GM21447 (cell line): ENCODE data around the gene CACNA2D2.
"Not testable (repeated sequence)": the region's sequence is repeated elsewhere in the genome, so short reads cannot be mapped to it uniquely, and the experiment has no call there.

Source experiments
- ATAC-seq: cut with Tn5 transposase; IDR thresholded peaks from one replicate; pipeline ENCODE4 v1.9.1; 2021; ENCODE audit not compliant: unreplicated experiment

CACNA2D2 gene

DNA sequence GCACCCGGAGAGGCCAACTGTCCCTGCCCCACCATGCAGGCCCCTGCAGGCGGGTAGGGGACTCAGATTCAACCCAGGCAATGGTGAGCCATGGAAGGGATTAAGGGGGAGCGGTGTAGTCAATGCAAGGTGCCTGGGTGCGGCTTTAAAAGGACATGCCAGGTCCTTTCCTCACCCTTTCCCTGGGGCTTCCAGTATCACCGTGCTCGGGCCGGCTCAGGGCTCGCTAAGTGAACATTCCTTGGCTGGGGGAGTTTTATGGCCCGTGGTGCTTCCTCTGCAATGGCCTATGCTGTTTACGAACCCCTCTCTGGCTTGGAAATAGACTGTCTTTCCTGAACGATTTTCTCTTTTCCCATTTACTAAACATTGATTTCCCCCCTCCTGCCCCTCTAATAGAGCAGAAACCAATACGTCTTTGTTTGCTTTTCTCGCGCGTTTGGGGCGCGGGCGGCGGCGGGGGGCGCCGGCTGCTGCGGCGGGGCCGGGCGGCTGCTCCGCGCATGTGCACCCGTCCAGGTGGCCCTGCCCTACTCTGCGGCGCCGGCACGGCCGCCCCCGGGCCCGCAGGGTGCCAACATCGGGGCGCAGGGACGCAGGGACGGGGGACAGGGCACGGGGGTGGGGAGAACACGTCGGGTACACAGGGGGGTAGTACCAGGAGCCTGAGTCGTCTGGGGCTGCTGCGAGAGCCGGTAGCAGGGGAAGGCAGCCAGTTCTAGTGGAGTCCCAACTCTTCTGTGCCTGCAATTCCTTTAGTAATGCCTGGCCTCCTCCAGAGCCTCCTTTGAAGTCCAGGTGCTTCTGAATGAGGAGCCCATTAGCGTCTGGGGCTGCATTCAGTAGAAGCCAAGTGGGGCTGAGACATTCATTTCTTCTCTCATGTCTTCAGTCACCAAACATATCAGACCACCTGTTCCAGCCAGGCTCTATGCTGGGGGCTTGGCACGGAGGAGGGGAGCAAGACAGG lies 26.9 kb upstream of the CACNA2D2 start:
- no peak for ATAC-seq

GRCh38 chr3:50525987-50526386 lies 22.6 kb upstream of the CACNA2D2 start:
- ATAC-seq = no peak

DNA sequence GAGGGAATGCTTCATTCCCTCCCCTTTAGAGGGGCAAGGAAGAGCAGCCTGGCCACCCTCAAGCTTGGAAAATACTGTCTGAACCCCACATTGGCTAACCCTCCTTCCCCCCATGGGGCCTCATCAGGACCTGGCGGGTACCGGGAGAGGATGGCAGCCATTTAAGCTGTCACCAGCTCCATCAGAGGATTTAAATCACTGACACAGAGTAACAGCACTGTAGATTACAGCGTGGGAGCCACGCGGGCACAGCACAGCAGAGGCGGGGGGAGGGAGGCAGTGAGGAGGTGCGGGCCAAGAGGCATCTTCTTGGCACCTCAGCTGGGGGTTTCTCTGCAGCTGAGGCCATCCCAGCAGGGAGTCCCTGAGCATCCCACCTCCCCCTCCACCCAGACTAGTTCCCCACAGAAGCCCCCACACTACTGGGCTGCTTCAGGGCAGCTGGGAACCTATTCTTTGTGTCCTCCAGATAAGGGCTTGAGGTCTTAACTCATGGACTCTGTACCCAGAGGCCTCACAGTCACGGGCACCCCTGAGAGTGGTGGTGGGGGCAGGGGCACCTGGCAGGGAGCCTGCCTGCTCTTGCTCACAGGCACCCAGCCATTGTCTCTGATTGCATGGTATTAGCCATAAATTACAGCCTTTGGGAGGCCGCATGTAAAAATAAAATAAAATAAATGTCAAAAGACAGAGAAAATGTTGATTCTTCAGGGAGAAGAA lies 21.9 kb upstream of the CACNA2D2 start:
- no peak for ATAC-seq

DNA sequence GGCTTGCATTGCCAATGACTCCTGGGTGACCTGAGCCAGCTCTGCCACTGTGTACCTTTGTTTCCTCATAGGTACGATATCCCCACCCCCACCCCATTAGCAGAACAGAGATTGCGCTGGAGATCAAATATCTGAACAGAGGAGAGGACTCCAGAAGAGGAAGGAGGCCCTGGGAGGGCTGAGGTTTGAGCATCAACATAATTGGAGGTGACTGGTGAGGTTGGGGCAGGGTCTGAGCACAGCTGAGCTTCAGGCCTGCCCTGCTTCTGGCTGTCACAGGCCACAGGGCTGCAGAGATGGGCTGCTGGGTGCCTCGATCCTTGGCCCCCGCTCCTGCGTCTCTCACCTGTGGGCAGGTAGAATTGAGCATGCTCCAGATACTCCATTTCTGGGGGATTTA lies 21.3 kb upstream of the CACNA2D2 start:
- no peak for ATAC-seq

DNA sequence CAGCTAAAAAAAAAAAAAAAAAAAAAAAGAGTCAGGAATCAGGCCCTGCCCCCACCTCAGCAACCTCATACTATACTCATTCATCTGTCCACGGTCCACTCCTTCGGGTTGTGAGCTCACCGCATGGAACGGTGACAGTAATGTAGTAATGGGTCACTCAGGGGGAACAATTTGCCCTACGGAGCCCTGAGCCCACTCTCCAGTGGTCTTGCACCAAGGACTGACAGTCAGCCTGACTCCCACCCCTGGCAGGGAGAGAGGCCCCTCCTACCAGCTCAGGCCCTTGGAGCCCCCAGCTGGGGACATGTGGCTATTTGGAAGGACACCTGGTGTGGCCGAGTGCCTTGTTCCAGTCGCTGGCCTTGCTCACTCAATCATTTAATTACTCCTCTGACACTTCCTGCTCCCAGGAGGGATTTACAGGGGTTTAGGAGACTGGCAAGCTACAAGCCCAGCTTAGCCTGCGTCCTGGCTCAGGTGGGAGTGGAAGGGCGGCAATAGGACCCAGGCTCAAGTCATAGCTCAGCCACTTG lies 19.9 kb upstream of the CACNA2D2 start:
- ATAC-seq = no peak

- no peak for ATAC-seq
These were observed 18.1 kb upstream of the CACNA2D2 start for GRCh38 chr3:50521572-50521971.

DNA sequence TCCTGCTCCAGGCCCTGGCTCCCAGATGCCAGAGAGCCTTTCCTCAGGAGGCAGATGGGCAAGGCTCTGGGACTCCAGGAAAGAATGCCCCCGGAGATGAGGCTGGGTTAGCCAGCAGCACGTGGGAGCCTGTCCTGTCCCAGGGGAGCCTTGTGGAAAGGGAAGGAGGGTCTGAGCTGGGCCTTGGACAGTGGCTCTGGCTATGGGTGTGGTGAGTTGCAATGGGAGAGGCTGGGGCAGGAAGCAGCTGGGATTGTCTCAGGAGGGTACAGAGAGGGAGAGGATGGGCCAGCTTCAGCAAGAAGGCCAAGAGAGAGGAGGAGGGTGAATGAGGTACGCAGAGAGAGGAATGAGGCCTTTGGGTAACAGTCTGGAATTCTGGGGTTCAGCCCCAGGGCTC lies 17.4 kb upstream of the CACNA2D2 start:
- no peak for ATAC-seq

DNA sequence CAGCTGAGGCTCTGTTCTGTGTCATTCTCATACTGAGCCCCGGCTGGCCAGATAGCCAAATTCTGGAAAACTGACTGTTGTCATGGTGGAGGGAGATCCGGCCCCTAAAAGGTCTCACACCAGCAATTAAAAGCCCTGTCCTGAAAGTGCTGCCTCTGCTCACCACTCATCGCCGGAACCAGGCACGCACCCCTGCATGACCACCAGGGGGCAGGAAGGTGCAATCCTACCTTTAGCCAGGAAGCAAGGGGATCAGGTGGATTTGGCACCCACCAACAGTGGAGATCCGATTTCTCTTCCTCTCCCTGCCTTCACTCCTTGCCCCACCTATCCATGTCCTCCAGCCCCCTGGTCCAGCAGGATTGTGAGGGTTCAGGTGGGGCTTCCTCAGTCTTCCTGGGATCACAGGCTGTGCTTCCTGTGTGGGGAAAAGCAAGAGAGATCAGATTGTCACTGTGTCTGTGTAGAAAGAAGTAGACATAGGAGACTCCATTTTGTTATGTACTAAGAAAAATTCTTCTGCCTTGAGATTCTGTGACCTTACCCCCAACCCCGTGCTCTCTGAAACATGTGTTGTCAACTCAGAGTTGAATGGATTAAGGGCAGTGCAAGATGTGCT lies 16.1 kb upstream of the CACNA2D2 start:
- no peak for ATAC-seq

- no peak for ATAC-seq
These were observed 15.0 kb upstream of the CACNA2D2 start for GRCh38 chr3:50518436-50518835.

- ATAC-seq = no peak
These were observed 14.3 kb upstream of the CACNA2D2 start for GRCh38 chr3:50517721-50518206.

DNA sequence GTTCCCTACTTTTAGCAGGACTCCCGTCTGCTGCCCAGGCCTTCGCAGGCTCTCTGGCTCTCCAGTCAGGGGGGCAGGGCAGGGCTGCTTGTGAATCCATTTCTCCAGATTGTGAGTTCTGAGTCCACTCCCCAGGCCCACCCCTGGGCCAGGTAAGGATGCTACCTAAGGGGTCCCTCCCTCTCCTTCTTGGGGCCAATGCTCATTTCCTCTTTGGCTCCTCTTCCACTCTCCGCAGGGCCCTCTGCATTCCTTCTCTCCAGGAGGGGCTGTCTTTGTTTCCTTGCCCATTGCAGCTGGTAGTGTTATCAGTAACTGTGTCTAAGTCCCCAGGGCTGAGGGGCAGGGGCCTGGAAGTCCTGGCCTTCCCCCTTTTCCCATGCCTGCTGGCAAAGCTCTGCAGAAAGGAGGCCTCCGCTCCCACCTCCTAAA lies 13.0 kb upstream of the CACNA2D2 start:
- no peak for ATAC-seq

DNA sequence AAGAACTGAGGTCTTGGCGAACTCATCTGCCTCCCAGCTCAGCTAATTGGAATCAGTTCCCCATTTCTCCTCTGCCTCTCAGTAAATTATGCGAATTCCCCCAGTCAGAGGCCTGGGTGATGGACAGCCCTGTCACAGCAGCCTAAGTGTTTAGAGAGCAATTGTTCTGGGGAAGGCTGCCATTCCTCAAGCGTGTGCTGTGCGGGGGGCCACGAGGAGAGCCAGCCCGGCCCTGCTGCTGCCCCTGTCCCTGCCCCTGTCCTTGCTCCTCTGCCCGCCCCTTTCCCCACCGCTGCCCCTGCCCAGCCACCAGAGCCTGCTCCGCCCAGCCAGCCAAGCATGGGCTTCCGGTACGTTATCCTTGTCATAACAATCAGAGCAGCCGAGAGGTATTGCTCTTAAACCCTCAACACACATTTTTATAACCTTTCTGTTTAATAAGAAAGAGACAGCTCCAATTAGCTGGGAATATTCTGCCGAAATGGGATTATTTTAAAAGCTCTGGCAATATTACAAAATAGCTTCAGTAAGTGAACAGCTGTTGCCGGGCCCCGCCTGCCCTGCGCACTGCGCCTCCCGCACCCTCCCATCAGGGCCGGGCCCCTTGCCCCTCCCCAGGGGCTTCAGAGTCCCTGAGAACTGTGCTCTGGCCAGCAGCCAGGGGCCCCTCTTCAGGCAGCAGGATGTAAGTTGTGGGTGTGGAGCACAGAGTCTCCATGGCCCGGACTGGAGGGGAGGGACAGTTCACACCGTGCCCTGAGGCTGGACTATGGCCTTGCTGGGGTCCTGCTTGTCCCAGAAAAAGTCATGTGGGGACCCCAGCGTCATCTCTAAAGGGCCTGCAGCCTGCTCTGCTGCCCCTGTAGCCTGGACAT lies 12.4 kb upstream of the CACNA2D2 start:
- no peak for ATAC-seq

DNA sequence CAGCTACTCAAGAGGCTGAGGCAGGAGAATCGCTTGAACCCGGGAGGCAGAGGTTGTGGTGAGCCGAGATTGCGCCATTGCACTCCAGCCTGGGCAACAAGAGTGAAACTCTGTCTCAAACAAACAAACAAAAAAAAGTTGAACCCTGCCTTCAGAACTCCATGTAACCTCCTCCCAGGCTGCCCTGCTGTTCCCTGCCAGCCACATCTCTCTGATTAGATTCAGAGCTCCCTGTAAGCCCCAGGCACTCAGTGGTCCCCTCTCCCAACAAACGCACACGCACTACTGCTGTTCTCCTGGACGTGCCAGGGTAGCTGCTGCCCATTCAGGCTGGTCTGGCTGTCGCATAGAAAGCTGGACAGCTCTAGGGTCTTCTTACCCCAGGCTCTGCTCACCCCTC lies 9.5 kb upstream of the CACNA2D2 start:
- not testable (repeated sequence) for ATAC-seq

DNA sequence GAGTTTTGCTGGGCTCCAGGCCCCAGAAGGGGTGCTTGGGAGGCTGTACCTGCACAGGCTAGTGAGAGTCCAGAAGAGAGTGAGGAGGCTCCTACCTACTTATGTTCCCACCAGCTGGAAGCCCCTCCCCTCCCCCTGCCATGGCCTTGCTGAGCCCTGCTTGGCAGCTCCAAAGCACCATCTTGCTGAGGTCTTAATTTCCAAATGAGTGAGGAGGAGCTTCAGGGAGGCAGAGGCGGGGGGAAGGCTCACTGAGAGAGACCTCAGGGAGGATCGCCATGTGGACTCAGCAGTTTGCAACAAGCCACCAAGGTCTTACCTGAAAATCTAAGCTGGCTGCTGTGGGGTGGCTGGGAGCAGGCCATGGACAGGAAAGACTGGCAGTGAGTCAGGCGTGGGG lies 8.7 kb upstream of the CACNA2D2 start:
- ATAC-seq = no peak

DNA sequence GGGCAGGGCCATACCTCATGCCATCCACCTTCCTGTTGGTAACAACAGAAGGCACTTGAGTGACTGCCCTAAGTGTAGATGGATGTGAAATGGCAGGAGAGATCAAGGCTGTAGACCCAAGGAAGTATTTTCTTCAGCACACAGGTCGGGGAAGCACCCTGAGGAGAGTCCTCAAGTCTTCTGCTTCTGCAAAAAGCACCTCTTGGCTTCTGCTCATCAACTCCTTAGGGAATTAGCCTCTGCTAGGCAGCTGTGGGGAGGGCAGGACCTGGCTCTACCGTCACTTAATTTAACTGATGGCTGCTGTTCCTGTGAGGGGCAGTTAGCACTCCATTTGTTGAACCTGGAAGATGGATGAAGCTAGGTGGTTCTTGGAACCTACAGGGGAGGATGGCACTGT lies 6.9 kb upstream of the CACNA2D2 start:
- ATAC-seq = no peak

DNA sequence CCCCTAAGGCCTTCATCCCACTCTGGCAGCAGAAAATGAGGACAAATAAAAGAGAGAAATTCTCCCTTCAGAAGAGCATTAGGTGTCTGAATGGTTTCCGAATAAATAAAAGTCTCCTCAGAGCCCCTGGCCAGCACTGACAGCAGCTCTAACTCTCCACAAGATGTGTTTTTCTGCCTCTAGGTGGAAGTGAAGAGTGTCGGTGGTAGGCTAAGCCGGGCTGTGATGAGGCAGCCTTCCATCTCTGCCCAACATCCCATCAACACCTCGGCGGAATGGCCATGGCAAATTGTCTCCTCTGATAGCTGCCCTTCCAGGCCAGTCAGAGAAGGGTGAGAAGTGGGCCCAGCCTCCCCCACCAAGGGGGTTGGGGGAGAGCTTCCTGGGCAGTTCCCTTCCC lies 6.3 kb upstream of the CACNA2D2 start:
- ATAC-seq = no peak

- ATAC-seq = no peak
These were observed 5.4 kb upstream of the CACNA2D2 start for GRCh38 chr3:50508821-50509220.

DNA sequence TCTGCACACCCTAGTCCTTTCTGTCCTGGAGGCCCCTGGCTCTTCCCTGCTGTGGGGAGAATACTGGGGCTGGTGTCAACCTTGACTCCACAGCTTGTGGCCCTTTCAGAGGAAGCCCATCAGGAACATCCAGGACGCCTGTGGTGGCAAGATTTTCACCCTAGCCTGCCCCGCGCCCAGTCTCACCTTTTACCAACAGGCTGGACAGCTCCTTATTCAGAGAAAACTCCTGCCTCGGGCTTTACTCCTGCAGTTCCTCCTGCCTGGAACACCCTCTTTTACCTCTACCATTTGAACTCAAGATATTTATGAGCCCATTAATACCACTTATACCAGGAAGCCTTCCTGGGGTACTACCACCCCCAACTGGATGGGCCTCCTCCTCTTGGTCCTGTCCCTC lies 2.7 kb upstream of the CACNA2D2 start:
- ATAC-seq = no peak

DNA sequence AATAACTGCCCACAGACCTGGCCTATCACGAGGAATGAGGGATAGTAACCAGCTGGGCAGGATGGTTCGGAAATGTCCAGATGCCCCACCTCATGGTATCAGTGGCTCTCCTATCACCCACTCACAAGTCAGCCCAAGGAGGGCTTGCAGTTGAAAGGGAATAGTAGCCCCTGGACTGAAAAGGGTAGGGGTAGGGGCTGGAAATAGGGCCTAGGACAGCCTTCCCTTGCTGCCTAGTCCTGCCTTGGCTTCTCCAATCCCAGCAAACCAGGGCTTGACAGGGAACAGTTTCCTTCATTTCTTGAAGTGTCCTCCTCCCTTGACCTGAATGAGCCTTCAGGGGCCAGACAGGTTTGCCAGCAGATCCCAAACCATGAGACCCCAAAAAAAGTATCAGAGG lies 1.2 kb upstream of the CACNA2D2 start:
- ATAC-seq = no peak
